Activated naive CD8-positive, alpha-beta T cell (primary cell): ENCODE data around the gene PARVB.

Experiments
- H3K27ac Mint-ChIP-seq: one replicate; pipeline ENCODE4 v1.8.0; 2021; ENCODE audit warnings: mixed read lengths
- H3K27me3 Mint-ChIP-seq: one replicate; pipeline ENCODE4 v1.8.0; 2021; ENCODE audit warnings: mixed read lengths
- H3K36me3 Mint-ChIP-seq: one replicate; pipeline ENCODE4 v1.8.0; 2021; ENCODE audit warnings: mixed read lengths
- H3K4me1 Mint-ChIP-seq: one replicate; pipeline ENCODE4 v1.8.0; 2021; ENCODE audit warnings: low read depth, mixed read lengths
- H3K4me3 Mint-ChIP-seq: one replicate; pipeline ENCODE4 v1.8.0; 2021; ENCODE audit warnings: mild to moderate bottlenecking, mixed read lengths
- H3K9me3 Mint-ChIP-seq: one replicate; pipeline ENCODE4 v1.8.0; 2021; ENCODE audit warnings: low read depth, mixed read lengths

Gene PARVB

GRCh38 chr22:44201665-44202064, 177.6 kb downstream of the PARVB start:
- H3K27me3 Mint-ChIP-seq = no peaks in the 10 kb centered on the region
- no peak overlapping the region for H3K27ac Mint-ChIP-seq
- H3K9me3 Mint-ChIP-seq = no peaks in the 10 kb centered on the region
- H3K36me3 Mint-ChIP-seq = peaks cover 14% of the 10 kb centered on the region
- H3K4me1 Mint-ChIP-seq = peaks cover 15% of the 10 kb centered on the region
- H3K4me3 Mint-ChIP-seq = no peak overlapping the region

- Mint-ChIP-seq H3K9me3 (no peaks in the 10 kb centered on the region), H3K4me1 (peaks cover 15% of the 10 kb centered on the region), H3K27me3 (no peaks in the 10 kb centered on the region), H3K27ac (no peak overlapping the region), H3K4me3 (no peak overlapping the region), H3K36me3 (peaks cover 14% of the 10 kb centered on the region)
These were observed 178.2 kb downstream of the PARVB start for GRCh38 chr22:44202261-44202789.

GRCh38 chr22:44203203-44203602, 179.1 kb downstream of the PARVB start:
- Mint-ChIP-seq H3K9me3 (no peaks in the 10 kb centered on the region), H3K36me3 (peaks cover 13% of the 10 kb centered on the region), H3K4me1 (peaks cover 15% of the 10 kb centered on the region), H3K27me3 (no peaks in the 10 kb centered on the region), H3K27ac (no peak overlapping the region), H3K4me3 (no peak overlapping the region)

DNA sequence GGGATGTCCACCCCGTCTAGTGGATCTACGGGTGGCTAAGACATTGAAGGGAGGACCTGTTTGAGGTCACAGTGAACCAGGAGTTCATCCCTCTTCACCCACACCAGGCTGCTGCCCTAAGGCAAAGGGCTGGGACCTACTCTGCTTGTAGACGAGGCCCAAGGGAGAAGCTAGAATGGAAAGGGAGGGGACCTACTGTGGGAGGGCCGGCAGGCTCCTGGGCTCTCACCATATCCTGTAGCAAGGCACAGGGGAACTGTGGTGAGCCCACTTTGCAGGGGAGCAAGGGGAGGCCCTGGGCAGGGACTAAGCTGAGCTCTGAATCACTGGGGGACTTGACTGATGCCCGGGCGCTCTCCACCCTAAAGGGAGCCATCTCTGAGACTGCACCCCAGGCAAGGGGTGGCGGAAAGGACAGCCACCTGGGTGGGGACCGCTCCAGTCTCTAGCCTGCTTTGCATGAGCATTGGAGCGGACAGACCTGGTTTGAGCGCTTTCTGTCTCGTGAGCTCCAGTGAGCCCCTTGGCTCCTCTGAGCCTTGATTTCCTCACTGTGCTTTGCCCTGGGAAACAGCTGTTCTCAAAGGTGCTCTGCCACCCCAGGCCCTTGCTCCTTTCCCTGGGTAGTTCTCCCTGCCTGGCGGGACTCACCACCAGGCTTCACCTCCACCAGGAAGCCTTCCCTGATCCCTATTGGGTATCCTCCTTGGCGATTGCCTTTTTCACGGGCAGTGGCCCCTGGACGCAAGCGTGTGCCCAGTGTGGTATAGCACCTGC, 180.8 kb downstream of the PARVB start:
- peak overlapping the region; percentile 58 for H3K27ac Mint-ChIP-seq
- peaks cover 12% of the 10 kb centered on the region for H3K36me3 Mint-ChIP-seq
- H3K27me3 Mint-ChIP-seq = no peaks in the 10 kb centered on the region
- H3K4me3 Mint-ChIP-seq = no peak overlapping the region
- peaks cover 6% of the 10 kb centered on the region for H3K9me3 Mint-ChIP-seq
- peaks cover 7% of the 10 kb centered on the region for H3K4me1 Mint-ChIP-seq

DNA sequence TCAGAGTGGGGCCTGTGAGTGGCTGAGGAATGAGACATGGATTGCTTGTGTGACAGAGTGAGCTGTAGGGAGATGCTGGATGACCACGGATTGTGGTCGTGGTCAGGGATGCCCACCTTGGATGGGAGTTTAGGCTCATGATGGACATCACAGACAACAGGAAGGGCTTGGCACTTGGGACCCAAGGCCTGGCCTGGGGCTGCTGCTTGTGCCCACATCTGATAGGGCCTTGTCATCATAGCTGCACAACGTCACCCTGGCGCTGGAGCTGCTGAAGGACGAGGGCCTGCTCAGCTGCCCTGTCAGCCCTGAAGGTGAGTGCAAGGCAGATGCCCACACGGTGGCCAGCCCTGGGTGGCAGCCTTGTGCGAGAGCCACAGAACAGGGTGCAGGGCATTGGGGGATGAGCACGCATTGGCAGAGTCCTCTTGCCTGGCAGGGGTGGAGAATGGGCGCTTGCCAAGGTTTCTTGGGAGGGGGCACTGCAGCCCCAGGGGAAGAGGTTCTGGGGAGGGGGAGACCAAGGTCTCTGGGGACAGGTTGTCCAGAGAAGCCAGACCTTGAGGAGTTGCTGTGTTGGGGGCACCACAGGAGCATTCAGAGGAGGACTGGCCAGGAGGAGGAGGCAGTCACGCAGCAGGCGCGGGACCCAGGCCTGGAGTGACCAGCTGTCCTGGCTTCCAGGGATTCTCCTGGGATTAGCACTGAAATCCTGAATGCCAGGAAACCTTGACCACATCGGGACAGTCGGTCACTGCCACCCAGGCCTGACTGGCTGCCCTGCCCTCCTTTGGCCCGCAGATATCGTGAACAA, 181.6 kb downstream of the PARVB start:
- peaks cover 8% of the 10 kb centered on the region for H3K9me3 Mint-ChIP-seq

GRCh38 chr22:44206330-44206645, 182.2 kb downstream of the PARVB start:
- Mint-ChIP-seq H3K27ac (no peak overlapping the region), H3K4me3 (no peak overlapping the region), H3K36me3 (peaks cover 19% of the 10 kb centered on the region), H3K27me3 (no peaks in the 10 kb centered on the region), H3K9me3 (peaks cover 12% of the 10 kb centered on the region), H3K4me1 (peaks cover 4% of the 10 kb centered on the region)

More for the DNA sequence above, 181.6 kb downstream of the PARVB start:
- H3K36me3 Mint-ChIP-seq = peaks cover 16% of the 10 kb centered on the region
- H3K4me3 Mint-ChIP-seq = no peak overlapping the region
- H3K4me1 Mint-ChIP-seq = peaks cover 7% of the 10 kb centered on the region
- peak overlapping the region; percentile 58 for H3K27ac Mint-ChIP-seq
- no peaks in the 10 kb centered on the region for H3K27me3 Mint-ChIP-seq

DNA sequence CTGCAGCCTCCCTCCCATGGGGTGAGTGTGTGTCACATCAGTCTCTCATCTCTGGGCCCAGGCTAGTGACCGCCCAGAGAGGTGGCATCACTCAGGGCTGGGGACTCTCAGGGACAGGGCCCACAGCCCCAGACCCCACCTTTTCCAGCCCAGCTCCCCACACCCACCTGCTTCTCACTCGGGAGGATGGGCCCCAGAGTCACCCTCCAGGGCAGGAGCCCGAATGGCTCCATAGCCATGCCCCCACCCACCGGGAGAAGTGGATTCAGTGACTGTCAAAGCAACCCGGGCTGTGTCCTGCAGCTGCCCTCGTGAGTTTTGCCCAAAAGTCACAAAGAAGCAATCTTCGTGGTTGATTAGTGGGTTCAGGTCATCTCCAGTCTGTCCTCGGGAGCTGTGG, 182.6 kb downstream of the PARVB start:
- no peak overlapping the region for H3K4me3 Mint-ChIP-seq
- peaks cover 12% of the 10 kb centered on the region for H3K9me3 Mint-ChIP-seq
- no peaks in the 10 kb centered on the region for H3K27me3 Mint-ChIP-seq
- no peak overlapping the region for H3K27ac Mint-ChIP-seq
- peaks cover 21% of the 10 kb centered on the region for H3K36me3 Mint-ChIP-seq
- peaks cover 4% of the 10 kb centered on the region for H3K4me1 Mint-ChIP-seq

- Mint-ChIP-seq H3K36me3 (peaks cover 22% of the 10 kb centered on the region), H3K27me3 (no peaks in the 10 kb centered on the region), H3K4me1 (peaks cover 4% of the 10 kb centered on the region), H3K27ac (no peak overlapping the region), H3K4me3 (no peak overlapping the region), H3K9me3 (peaks cover 12% of the 10 kb centered on the region)
These were observed 183.3 kb downstream of the PARVB start for GRCh38 chr22:44207173-44207980.

DNA sequence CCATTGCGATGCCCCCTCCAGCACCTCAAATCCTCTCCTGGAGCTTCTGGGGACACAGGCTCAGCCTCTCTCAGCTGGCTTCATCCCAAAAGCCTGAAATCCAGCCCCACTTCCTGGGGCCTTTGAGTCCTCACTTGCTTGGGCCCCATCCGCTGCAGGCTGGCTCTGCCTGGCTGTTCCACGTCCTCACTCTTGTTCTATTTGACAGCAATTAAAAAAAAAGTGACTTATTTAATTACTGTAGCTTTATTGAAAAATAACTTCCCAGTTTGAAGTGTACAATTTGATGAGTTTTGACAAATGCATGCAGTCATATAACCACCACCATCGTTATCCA, 183.8 kb downstream of the PARVB start:
- no peaks in the 10 kb centered on the region for H3K27me3 Mint-ChIP-seq
- H3K4me3 Mint-ChIP-seq = no peak overlapping the region
- peaks cover 4% of the 10 kb centered on the region for H3K4me1 Mint-ChIP-seq
- H3K27ac Mint-ChIP-seq = peak overlapping the region; percentile 74
- peaks cover 19% of the 10 kb centered on the region for H3K36me3 Mint-ChIP-seq
- H3K9me3 Mint-ChIP-seq = peaks cover 12% of the 10 kb centered on the region

GRCh38 chr22:44209343-44209742, 185.2 kb downstream of the PARVB start:
- peaks cover 4% of the 10 kb centered on the region for H3K4me1 Mint-ChIP-seq
- peaks cover 12% of the 10 kb centered on the region for H3K9me3 Mint-ChIP-seq
- no peaks in the 10 kb centered on the region for H3K27me3 Mint-ChIP-seq
- no peak overlapping the region for H3K27ac Mint-ChIP-seq
- H3K4me3 Mint-ChIP-seq = no peak overlapping the region
- H3K36me3 Mint-ChIP-seq = peaks cover 17% of the 10 kb centered on the region

GRCh38 chr22:44210722-44211121, 186.6 kb downstream of the PARVB start:
- peaks cover 4% of the 10 kb centered on the region for H3K4me1 Mint-ChIP-seq
- no peaks in the 10 kb centered on the region for H3K27me3 Mint-ChIP-seq
- peaks cover 17% of the 10 kb centered on the region for H3K36me3 Mint-ChIP-seq
- no peak overlapping the region for H3K27ac Mint-ChIP-seq
- H3K9me3 Mint-ChIP-seq = peaks cover 12% of the 10 kb centered on the region
- no peak overlapping the region for H3K4me3 Mint-ChIP-seq

- peaks cover 4% of the 10 kb centered on the region for H3K4me1 Mint-ChIP-seq
- no peak overlapping the region for H3K4me3 Mint-ChIP-seq
- no peak overlapping the region for H3K27ac Mint-ChIP-seq
These were observed 187.3 kb downstream of the PARVB start for GRCh38 chr22:44211256-44211945.

GRCh38 chr22:44211946-44212930, 188.1 kb downstream of the PARVB start:
- Mint-ChIP-seq H3K9me3 (peaks cover 12% of the 10 kb centered on the region), H3K27ac (no peak overlapping the region), H3K4me3 (no peak overlapping the region), H3K4me1 (peaks cover 4% of the 10 kb centered on the region), H3K27me3 (no peaks in the 10 kb centered on the region), H3K36me3 (peaks cover 17% of the 10 kb centered on the region)

More at GRCh38 chr22:44211256-44211945, 187.3 kb downstream of the PARVB start:
- H3K9me3 Mint-ChIP-seq = peaks cover 12% of the 10 kb centered on the region
- peaks cover 17% of the 10 kb centered on the region for H3K36me3 Mint-ChIP-seq
- H3K27me3 Mint-ChIP-seq = no peaks in the 10 kb centered on the region
